ENCODE measurements around the gene SBSN. TPM values are rescaled to one million over a fixed set of nuclear protein-coding genes. Genes with fewer than 3 reads are reported as not detected.

Gene SBSN
- total and polyA plus RNA-seq, 10 of the 15 experiments (the other 5 are each of a cell fraction or from before 2014, with no cell fraction given): 0.09 TPM; not detected in 9

DNA sequence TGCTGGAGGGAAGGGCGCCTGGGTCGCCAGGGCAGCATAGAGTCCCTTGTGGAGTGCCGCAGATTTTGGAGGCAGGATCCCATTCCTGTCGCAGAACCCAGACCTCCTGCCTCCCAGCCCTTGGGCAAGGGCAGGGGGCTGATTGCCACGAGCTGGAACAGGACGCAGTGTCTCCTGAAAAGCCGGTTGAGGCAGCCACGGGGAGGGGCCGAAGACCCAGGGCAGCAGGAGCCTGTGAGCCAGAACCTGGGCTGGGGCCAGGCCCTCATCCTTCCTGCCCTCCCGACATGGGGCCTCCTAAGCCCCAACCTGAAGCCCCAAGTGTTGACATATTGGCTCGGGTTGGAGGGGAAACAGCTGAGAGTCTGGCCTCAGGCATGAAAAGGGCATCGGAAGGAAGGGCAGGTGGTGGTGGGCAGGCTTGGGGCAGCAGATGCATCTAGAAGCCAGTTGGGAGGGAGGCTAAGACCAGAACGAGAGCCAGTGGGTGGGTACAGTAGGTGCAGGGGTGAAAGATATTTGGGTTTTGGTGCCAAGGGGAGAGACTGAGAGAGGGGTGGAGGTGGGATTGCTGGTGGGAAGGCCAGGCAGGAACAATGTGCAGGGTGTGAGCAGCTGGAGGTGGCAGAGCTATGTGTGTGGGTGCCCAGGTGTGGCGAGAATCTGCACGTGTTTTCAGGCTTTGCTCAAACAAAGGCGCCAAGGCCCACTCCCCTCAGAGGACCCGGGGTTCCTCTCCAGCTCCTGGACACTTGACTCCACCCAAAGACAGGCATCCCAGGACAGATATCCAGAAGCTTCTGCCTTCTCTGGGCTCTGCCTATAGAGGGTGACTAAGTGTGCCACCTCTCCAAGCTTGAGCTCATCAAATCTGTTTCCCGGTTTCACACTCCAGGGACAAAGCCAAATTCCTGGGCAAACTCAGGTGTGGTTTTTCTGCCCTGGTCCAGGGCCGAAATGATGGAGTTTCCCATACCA, 1.4 kb upstream of the SBSN start:
- TF ChIP-seq ETV6 (conservative IDR thresholded peaks at IDR 0.05 in 1 of 2, IDR thresholded peaks at IDR 0.05 in 1 of 2; ENCODE audit: borderline replicate concordance in 1 of 2, low read depth in 1 of 2) (no peak), JUND (IDR thresholded peaks at IDR 0.05; ENCODE audit: low read depth, low read length) (no peak)
- TF ChIP-seq, protein P1, sequence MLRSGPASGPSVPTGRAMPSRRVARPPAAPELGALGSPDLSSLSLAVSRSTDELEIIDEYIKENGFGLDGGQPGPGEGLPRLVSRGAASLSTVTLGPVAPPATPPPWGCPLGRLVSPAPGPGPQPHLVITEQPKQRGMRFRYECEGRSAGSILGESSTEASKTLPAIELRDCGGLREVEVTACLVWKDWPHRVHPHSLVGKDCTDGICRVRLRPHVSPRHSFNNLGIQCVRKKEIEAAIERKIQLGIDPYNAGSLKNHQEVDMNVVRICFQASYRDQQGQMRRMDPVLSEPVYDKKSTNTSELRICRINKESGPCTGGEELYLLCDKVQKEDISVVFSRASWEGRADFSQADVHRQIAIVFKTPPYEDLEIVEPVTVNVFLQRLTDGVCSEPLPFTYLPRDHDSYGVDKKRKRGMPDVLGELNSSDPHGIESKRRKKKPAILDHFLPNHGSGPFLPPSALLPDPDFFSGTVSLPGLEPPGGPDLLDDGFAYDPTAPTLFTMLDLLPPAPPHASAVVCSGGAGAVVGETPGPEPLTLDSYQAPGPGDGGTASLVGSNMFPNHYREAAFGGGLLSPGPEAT (IDR thresholded peaks at IDR 0.05; ENCODE audit: low read depth): no peak
- TF ChIP-seq, protein P2, sequence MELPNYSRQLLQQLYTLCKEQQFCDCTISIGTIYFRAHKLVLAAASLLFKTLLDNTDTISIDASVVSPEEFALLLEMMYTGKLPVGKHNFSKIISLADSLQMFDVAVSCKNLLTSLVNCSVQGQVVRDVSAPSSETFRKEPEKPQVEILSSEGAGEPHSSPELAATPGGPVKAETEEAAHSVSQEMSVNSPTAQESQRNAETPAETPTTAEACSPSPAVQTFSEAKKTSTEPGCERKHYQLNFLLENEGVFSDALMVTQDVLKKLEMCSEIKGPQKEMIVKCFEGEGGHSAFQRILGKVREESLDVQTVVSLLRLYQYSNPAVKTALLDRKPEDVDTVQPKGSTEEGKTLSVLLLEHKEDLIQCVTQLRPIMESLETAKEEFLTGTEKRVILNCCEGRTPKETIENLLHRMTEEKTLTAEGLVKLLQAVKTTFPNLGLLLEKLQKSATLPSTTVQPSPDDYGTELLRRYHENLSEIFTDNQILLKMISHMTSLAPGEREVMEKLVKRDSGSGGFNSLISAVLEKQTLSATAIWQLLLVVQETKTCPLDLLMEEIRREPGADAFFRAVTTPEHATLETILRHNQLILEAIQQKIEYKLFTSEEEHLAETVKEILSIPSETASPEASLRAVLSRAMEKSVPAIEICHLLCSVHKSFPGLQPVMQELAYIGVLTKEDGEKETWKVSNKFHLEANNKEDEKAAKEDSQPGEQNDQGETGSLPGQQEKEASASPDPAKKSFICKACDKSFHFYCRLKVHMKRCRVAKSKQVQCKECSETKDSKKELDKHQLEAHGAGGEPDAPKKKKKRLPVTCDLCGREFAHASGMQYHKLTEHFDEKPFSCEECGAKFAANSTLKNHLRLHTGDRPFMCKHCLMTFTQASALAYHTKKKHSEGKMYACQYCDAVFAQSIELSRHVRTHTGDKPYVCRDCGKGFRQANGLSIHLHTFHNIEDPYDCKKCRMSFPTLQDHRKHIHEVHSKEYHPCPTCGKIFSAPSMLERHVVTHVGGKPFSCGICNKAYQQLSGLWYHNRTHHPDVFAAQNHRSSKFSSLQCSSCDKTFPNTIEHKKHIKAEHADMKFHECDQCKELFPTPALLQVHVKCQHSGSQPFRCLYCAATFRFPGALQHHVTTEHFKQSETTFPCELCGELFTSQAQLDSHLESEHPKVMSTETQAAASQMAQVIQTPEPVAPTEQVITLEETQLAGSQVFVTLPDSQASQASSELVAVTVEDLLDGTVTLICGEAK (IDR thresholded peaks at IDR 0.05; ENCODE audit: borderline replicate concordance): no peak
- no peak for ATAC-seq
- Histone ChIP-seq H3K4me3 (no peak overlapping the region), H3K9ac (ENCODE audit: control insufficient read depth, insufficient read depth, low read length) (no peak overlapping the region), H3K9me3 (replicated peaks; ENCODE audit: control insufficient read depth, insufficient read depth, low read length) (no peaks in the 10 kb centered on the region), H3K4me2 (ENCODE audit: control insufficient read depth, insufficient read depth) (no peak overlapping the region), H3K79me2 (ENCODE audit: control insufficient read depth, insufficient read depth, low read length) (no peaks in the 10 kb centered on the region), H2AFZ (ENCODE audit: control insufficient read depth, low read depth, low read length) (no peak overlapping the region), H4K20me1 (ENCODE audit: control insufficient read depth, insufficient read depth) (no peaks in the 10 kb centered on the region), H3K27me3 (replicated peaks in 1 of 2; ENCODE audit: control insufficient read depth in 2 of 2, insufficient read depth in 2 of 2, low read length in 1 of 2) (peaks cover 0 to 13% of the 10 kb centered on the region in 2 experiments; a peak in 3 of 4 replicates), H3K4me1 (ENCODE audit: control insufficient read depth, insufficient read depth, low read length) (peaks cover 7% of the 10 kb centered on the region), H3K36me3 (ENCODE audit: control insufficient read depth in 2 of 2, insufficient read depth in 2 of 2, low read length in 1 of 2) (no peaks in the 10 kb centered on the region), H3K27ac (ENCODE audit: control insufficient read depth, insufficient read depth) (no peak overlapping the region)
- in situ Hi-C loops (cut with MboI) (no loop called here), intact Hi-C loops (cut with micrococcal nuclease; ENCODE audit: unreplicated experiment) (no loop called here)
- POLR2A ChIA-PET: interaction anchor here (0.5 kb wide), 1 partner anchor 287 kb away, joined by 3 read pairs; no protein-coding TSS in a partner anchor
- no peak for DNase-seq (ENCODE audit: low read depth, low spot score)
- BruUV-seq (replicated peaks): no TSS peak
- SMC1A ChIA-PET (ENCODE audit: uncharacterized antibody, unreplicated experiment): interaction anchor here (1.0 kb wide), 1 partner anchor 21 kb away, joined by 4 read pairs; no protein-coding TSS in a partner anchor
- CTCF ChIA-PET: interaction anchor here (0.9 to 3.3 kb wide), 3 partner anchors 9 to 19 kb away, joined by 3 to 11 read pairs (median 7); no protein-coding TSS in a partner anchor
- no peak for FAIRE-seq
- WGBS (ENCODE audit: insufficient coverage, insufficient replicate concordance, low lambda C conversion rate, missing lambda C conversion rate): 20% methylated on average over 19 of the region's 19 CpGs
- RAD21 ChIA-PET (ENCODE audit: unreplicated experiment): no interaction called here

Data from GM12878 (cell line).